GM18907 (cell line): ENCODE data around the gene BLM.
"Not testable (repeated sequence)": the region's sequence is repeated elsewhere in the genome, so short reads cannot be mapped to it uniquely, and the experiment has no call there.

ENCODE experiments used
- ATAC-seq: cut with Tn5 transposase; IDR thresholded peaks from one replicate; pipeline ENCODE4 v1.9.1; 2021; ENCODE audit warnings: mild to moderate bottlenecking, moderate library complexity; ENCODE audit not compliant: unreplicated experiment

The BLM gene

GRCh38 chr15:90730290-90730689 lies 13.1 kb downstream of the BLM start:
- ATAC-seq, result no peak

GRCh38 chr15:90735923-90736322 lies 18.8 kb downstream of the BLM start:
- ATAC-seq, result no peak

DNA sequence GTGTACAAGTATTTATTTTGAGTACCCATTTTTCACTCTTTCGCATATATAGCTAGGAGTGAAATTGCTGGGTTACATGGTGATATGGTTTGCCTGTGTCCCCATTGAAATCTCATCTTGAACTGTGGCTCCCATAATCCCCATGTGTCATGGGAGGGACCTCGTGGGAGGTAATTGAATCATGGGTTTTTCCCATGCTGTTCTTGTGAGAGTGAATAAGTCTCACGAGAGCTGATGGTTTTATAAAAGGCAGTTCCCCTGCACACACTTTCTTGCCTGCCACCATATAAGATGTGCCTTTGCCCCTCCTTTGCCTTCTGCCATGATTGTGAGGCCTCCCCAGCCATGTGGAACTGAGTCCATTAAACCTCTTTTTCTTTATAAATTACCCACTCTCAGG lies 23.4 kb downstream of the BLM start:
- not testable (repeated sequence) for ATAC-seq

DNA sequence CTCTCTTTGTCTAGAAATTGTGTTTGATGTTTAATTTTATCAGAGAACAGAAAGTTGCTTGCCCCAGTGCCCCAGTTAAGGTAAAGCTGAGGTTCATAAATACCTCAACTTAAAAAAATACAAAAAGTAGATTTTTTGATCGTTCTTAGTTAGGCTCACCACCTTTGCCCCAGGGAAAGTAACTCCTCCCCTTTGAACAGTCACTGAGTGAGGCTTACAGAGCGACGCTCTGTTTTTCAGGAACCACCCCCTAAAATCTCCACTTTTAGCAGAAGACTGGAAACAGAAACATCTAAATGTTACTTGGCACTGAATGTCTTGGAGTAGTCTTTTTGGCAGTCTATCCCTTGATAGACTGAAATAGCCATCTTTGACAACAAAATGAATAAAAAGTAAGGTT lies 24.9 kb downstream of the BLM start:
- no peak for ATAC-seq

- ATAC-seq, result no peak
Observed at GRCh38 chr15:90743407-90743806, 26.3 kb downstream of the BLM start.

DNA sequence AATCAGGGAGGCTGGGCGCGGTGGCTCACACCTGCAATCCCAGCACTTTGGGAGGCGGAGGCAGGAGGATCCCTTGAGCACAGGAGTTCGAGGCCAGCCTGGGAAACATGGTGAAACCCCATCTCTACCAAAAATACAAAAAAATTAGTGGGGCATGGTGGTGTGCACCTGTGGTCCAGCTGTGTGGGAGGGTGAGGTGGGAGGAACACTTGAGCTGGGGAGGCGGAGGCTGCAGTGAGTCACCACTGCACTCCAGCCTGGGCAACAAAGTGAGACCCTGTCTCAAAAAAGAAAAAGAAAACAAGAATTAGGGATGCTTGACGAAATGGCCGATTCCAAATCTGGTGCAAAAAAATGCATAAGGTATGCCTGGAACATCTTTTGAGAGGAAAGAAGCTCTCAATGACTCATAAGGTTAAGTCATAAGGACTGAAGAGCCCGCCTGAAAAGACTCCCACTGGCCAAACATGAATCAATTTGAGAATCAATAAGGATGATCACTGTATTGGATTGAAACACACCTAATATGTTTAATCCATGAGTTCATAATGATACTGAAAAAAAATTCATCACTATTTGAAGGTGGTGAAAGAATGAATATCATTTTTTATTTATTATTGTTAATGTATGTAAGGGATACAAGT lies 27.7 kb downstream of the BLM start:
- ATAC-seq, result no peak

DNA sequence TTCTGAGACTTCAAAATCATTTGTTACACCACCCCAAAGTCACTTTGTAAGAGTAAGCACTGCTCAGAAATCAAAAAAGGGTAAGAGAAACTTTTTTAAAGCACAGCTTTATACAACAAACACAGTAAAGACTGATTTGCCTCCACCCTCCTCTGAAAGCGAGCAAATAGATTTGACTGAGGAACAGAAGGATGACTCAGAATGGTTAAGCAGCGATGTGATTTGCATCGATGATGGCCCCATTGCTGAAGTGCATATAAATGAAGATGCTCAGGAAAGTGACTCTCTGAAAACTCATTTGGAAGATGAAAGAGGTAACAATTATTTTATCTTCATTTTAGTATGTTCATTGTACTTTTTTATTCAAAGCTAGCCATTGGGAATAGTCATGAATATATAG lies 32.6 kb downstream of the BLM start:
- no peak for ATAC-seq

DNA sequence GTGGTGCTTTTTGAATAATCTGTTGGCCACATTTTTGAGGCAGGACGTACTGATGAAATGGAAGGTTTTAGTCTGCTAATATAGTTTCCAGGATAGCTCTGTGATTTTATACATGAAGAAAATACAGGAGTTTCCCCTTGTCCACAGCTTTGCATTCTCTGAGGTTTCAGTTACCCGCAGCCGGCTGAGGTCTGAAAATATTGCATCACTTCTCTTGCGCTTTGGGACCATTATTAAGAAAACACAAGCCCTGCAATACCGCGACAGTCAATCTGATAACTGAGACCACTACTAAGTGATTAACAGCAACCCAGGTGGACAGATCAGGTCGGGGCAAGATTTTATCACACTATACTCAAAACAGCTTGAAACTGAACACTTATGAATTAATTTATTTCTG lies 33.0 kb downstream of the BLM start:
- ATAC-seq, result no peak

DNA sequence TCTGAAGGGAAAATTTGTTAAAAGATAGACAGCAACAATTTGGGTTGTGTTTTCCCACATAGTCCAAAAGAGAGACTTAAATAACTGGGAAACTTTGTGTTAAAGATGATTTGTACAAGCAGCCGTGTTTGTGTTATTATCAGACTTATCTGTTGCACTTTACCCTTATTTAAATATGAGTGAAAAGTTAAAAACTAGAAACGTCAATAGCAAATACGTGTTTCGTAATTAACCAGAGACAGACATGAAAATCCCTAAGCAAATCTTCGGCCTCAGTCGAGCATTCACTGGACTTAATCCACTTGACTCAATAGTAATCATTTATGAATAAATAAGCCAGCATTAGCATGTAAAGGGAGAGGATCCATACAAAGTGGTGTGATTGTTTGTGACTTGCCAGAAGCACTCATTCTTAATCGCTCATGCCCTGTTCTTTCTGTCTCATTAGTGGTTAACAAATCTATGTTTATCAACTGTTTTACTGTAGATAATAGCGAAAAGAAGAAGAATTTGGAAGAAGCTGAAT lies 34.2 kb downstream of the BLM start:
- ATAC-seq, result no peak

DNA sequence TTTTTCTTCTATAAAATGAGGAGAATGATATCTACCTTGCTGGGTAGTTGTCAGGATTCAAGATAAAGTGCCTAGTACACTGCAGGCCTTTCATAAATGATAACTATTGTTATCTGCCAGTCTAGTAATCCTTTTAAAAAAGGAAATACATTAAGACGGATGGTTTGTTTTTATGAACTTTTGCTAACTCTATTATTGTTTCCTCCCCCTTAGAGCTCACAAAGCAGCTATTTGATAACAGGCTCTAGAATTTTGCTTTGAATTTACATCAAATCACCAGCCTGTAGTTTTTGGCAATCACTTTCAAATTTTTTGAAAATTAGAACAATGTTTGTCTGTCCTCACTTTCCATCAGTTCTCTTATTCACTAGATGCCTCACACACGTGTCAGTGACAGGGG lies 39.8 kb downstream of the BLM start:
- ATAC-seq, result no peak

GRCh38 chr15:90757461-90757860 lies 40.3 kb downstream of the BLM start:
- ATAC-seq, result no peak

GRCh38 chr15:90760661-90761232 lies 43.6 kb downstream of the BLM start:
- no peak for ATAC-seq

DNA sequence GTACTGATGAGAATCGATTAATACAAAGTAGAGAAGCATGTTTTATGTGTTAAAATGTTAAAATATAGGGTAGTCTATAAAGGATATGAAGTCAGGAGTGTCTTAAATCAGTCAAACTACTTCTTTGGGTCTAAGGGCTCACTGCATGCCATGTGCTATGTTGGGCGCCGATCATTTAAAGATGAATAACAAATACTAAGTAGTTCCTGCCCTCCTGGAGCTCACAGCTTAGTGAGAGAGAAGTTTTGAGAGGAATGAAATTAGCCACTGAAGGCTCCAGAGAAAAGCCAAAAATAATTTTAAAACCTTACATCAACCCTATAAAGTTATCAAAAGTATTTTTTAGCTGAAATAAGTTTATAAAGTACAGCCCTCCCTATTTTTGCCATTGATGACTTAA lies 44.5 kb downstream of the BLM start:
- ATAC-seq, result no peak

DNA sequence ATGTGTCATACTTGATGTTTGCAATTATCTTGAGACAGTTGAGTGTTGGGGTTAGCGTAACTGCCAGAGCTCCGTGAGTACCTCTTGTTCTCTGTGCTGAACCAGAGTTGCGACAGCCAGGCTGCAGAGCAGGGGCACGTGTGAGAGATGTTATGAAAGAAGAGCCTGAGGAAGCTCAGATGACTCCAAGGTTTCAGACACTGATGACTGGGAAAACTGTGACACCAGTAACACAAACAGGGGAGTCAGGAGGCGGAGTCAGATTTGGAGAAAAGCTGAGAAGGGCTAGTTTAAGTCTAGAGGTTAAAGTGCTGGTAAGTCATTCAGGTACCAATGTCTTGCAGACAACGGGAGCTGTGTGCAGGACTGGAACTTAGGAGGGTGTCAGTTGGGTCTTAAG lies 45.0 kb downstream of the BLM start:
- no peak for ATAC-seq

DNA sequence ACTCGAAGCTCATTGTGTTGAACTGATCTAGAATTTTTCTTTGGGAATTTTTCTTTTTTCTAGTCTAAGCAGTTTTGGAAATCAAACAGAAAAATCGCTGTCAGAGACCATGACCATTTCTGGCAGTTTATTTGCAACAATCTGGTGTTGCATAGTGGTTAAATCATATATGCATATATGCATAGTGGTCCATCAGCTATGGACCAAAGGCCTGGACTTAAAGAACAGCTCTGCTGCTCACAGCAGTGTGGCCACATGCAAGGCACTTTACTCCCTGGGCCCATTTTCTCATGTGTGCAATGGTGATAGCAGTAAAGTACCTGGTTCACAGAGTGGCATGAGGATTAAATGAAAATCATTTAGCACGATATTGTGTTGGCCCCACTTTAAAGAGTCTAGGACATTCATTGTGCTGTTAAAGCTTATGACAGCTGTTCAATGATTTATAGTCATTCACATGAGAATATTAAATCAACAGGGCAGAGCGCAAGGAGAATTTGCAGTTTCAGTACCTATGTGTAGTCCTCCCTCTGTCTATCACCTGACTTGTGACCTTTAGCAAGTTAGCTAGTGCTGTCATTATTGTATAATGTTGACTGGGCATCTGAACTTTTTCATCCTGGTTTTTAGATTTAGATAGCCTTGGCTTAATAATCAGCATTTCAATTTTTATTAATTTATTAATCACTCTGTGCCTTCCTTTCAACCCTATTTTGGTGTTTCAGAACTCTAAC lies 46.4 kb downstream of the BLM start:
- no peak for ATAC-seq

DNA sequence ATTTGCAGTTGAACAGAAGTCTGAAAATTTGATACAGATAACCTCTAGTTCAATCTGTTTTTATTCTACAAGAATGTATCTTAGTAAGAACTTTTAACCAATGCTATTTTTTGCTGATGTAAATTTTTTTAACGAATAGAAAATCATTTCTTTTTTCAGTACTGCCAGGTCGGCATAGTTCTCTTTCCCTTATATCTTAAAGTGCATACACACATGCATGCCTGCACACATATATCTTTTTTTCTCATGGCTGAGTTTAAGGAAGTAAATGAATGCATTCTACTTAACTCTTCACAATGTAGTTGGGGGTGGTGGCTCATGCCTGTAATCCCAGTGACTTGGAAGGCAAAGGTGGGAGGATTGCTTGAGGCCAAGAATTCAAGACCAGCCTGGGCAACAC lies 48.4 kb downstream of the BLM start:
- no peak for ATAC-seq

- no peak for ATAC-seq
Observed at GRCh38 chr15:90765966-90766365, 48.8 kb downstream of the BLM start.

GRCh38 chr15:90769375-90769774 lies 52.2 kb downstream of the BLM start:
- no peak for ATAC-seq

DNA sequence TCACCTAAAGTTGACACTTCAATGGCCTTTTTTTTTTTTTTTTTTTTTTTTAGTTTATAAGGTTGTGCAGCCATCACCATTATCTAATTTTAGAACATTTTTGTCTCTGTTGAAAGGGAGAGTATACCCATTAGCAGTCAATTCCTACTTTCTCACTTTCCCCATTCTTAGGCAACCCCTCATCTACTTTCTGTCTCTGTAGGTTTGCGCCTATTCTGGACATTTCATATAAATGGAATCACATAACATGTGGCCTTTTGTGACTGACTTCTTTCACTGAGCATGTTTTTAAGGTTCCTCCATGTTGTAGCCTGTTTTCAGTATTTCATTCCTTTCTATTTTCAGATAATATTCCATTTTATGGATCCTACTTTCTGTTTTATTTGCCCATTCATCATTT lies 56.3 kb downstream of the BLM start:
- no peak for ATAC-seq

GRCh38 chr15:90774731-90775514 lies 57.8 kb downstream of the BLM start:
- no peak for ATAC-seq

DNA sequence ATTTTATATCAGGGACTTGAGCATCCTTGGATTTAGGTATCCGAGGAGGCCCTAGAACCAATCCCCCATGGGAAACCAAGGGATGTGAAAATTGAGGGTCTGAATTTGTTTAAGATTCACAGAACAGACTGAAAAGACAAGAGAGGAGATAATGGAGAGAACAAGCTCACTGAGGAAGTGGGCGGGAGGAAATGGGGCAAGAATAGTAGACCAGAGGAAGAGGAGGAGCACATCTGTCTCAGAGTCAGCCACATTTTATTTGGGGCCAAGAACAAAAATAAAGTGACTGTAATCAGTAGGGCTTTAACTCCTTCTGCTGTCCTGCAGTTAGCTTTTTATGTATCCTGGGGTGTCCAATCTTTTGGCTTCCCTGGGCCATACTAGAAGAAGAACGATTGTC lies 63.8 kb downstream of the BLM start:
- no peak for ATAC-seq
